ENCODE results near the gene AKR1D1.
"Not testable (repeated sequence)": the region's sequence is repeated elsewhere in the genome, so short reads cannot be mapped to it uniquely, and the experiment has no call there.

AKR1D1 gene

GRCh38 chr7:138074540-138074939 lies 1.7 kb upstream of the AKR1D1 start:
- no peak for DNase-seq

- DNase-seq = no peak
These were observed 909 bp upstream of the AKR1D1 start for GRCh38 chr7:138075350-138075749.

GRCh38 chr7:138075786-138076185 lies 473 bp upstream of the AKR1D1 start:
- DNase-seq = not testable (repeated sequence)

GRCh38 chr7:138077809-138078208 lies 1.6 kb downstream of the AKR1D1 start:
- no peak for DNase-seq

- no peak for DNase-seq
These were observed 2.9 kb downstream of the AKR1D1 start for GRCh38 chr7:138079137-138079536.

- DNase-seq = no peak
These were observed 5.6 kb downstream of the AKR1D1 start for GRCh38 chr7:138081868-138082267.

- no peak for DNase-seq
These were observed 7.6 kb downstream of the AKR1D1 start for GRCh38 chr7:138083859-138084258.

GRCh38 chr7:138086563-138087270 lies 10.5 kb downstream of the AKR1D1 start:
- no peak for DNase-seq

GRCh38 chr7:138089080-138089901 lies 13.0 kb downstream of the AKR1D1 start:
- DNase-seq = peak; percentile 24

GRCh38 chr7:138091032-138091431 lies 14.8 kb downstream of the AKR1D1 start:
- no peak for DNase-seq

- not testable (repeated sequence) for DNase-seq
These were observed 15.6 kb downstream of the AKR1D1 start for GRCh38 chr7:138091840-138092239.

- DNase-seq = no peak
These were observed 16.3 kb downstream of the AKR1D1 start for GRCh38 chr7:138092486-138093028.

- DNase-seq = no peak
These were observed 20.0 kb downstream of the AKR1D1 start for GRCh38 chr7:138095972-138096935.

GRCh38 chr7:138097064-138097741 lies 20.9 kb downstream of the AKR1D1 start:
- peak; percentile 10 for DNase-seq

GRCh38 chr7:138099813-138100212 lies 23.6 kb downstream of the AKR1D1 start:
- no peak for DNase-seq

- DNase-seq = no peak
These were observed 29.0 kb downstream of the AKR1D1 start for GRCh38 chr7:138105221-138105620.

- DNase-seq = no peak
These were observed 38.8 kb downstream of the AKR1D1 start for GRCh38 chr7:138115047-138115446.

GRCh38 chr7:138116141-138116540 lies 39.9 kb downstream of the AKR1D1 start:
- DNase-seq = peak; percentile 82

GRCh38 chr7:138116892-138117291 lies 40.6 kb downstream of the AKR1D1 start:
- no peak for DNase-seq

- DNase-seq = no peak
These were observed 44.0 kb downstream of the AKR1D1 start for GRCh38 chr7:138120140-138120827.

- no peak for DNase-seq
These were observed 45.9 kb downstream of the AKR1D1 start for GRCh38 chr7:138122162-138122561.

GRCh38 chr7:138125119-138125518 lies 48.9 kb downstream of the AKR1D1 start:
- no peak for DNase-seq
